Keratinocyte (primary cell): ENCODE results near the gene DCTN5.

ENCODE experiments used
- EZH2 ChIP-seq: IDR thresholded peaks from one replicate; pipeline ENCODE4 v1.6.1; 2012; ENCODE audit warnings: inconsistent platforms, mild to moderate bottlenecking, low read length, moderate library complexity
- TF ChIP-seq, protein P1 (sequence below), 3 experiments: IDR thresholded peaks in 1 of 3; conservative IDR thresholded peaks in 1 of 3; optimal IDR thresholded peaks in 1 of 3; 2 replicates in 2 of 3; 3 replicates in 1 of 3; pipeline versions ENCODE3 to v1.5.1; 2011; ENCODE audit warnings: low read length in 3 of 3, mild to moderate bottlenecking in 3 of 3, moderate library complexity in 2 of 3, control low read depth in 1 of 3, inconsistent platforms in 1 of 3; ENCODE audit not compliant: insufficient read depth in 2 of 3; ENCODE audit errors: extremely low read depth in 1 of 3

DNA sequence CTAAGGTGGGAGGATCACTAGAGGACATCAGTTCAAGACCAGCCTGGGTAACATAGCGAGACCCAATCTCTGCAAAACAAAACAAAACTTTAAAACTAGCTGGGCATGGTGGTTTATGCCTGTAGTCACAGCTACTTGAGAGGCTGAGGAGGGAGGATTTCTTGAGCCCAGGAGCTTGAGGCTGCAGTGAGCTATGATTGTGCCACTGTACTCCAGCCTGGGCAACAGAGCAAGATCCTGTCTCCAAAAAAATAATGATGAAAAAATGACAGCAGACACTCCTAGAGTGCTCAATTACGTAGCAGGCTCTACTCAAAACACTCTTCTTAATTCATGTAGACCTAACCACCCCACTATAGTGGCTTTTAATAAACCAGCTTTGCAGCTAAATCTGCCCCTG, 58.8 kb downstream of the DCTN5 start:
- TF ChIP-seq, protein P1, sequence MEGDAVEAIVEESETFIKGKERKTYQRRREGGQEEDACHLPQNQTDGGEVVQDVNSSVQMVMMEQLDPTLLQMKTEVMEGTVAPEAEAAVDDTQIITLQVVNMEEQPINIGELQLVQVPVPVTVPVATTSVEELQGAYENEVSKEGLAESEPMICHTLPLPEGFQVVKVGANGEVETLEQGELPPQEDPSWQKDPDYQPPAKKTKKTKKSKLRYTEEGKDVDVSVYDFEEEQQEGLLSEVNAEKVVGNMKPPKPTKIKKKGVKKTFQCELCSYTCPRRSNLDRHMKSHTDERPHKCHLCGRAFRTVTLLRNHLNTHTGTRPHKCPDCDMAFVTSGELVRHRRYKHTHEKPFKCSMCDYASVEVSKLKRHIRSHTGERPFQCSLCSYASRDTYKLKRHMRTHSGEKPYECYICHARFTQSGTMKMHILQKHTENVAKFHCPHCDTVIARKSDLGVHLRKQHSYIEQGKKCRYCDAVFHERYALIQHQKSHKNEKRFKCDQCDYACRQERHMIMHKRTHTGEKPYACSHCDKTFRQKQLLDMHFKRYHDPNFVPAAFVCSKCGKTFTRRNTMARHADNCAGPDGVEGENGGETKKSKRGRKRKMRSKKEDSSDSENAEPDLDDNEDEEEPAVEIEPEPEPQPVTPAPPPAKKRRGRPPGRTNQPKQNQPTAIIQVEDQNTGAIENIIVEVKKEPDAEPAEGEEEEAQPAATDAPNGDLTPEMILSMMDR (optimal IDR thresholded peaks at IDR 0.05 in 1 of 3, IDR thresholded peaks at IDR 0.05 in 1 of 3, conservative IDR thresholded peaks at IDR 0.05 in 1 of 3; ENCODE audit: extremely low read depth in 1 of 3, insufficient read depth in 2 of 3, low read length in 3 of 3) = no peak
- TF ChIP-seq EZH2 = no peak
